ENCODE results near the gene MAPK10.

- TF ChIP-seq, protein P1, sequence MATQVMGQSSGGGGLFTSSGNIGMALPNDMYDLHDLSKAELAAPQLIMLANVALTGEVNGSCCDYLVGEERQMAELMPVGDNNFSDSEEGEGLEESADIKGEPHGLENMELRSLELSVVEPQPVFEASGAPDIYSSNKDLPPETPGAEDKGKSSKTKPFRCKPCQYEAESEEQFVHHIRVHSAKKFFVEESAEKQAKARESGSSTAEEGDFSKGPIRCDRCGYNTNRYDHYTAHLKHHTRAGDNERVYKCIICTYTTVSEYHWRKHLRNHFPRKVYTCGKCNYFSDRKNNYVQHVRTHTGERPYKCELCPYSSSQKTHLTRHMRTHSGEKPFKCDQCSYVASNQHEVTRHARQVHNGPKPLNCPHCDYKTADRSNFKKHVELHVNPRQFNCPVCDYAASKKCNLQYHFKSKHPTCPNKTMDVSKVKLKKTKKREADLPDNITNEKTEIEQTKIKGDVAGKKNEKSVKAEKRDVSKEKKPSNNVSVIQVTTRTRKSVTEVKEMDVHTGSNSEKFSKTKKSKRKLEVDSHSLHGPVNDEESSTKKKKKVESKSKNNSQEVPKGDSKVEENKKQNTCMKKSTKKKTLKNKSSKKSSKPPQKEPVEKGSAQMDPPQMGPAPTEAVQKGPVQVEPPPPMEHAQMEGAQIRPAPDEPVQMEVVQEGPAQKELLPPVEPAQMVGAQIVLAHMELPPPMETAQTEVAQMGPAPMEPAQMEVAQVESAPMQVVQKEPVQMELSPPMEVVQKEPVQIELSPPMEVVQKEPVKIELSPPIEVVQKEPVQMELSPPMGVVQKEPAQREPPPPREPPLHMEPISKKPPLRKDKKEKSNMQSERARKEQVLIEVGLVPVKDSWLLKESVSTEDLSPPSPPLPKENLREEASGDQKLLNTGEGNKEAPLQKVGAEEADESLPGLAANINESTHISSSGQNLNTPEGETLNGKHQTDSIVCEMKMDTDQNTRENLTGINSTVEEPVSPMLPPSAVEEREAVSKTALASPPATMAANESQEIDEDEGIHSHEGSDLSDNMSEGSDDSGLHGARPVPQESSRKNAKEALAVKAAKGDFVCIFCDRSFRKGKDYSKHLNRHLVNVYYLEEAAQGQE (IDR thresholded peaks at IDR 0.05; ENCODE audit: insufficient read depth in 1 of 2, low read depth in 2 of 2, low read length in 2 of 2): no peak
- TF ChIP-seq POLR2AphosphoS5 (IDR thresholded peaks at IDR 0.05; ENCODE audit: low read depth, low read length): no peak
- no peak for TF ChIP-seq TAF1 (IDR thresholded peaks at IDR 0.05; ENCODE audit: borderline replicate concordance, insufficient read depth, low read length)
- no peak for TF ChIP-seq SIN3A (IDR thresholded peaks at IDR 0.05; ENCODE audit: borderline replicate concordance, insufficient read depth, low read length)
Measured at GRCh38 chr4:86092684-86093083, 267.2 kb downstream of the MAPK10 start.

Measured in PFSK-1 (cell line).